Measurements from ENCODE around the gene SYT2.
"Not testable (repeated sequence)": the region's sequence is repeated elsewhere in the genome, so short reads cannot be mapped to it uniquely, and the experiment has no call there.

Gene SYT2

DNA sequence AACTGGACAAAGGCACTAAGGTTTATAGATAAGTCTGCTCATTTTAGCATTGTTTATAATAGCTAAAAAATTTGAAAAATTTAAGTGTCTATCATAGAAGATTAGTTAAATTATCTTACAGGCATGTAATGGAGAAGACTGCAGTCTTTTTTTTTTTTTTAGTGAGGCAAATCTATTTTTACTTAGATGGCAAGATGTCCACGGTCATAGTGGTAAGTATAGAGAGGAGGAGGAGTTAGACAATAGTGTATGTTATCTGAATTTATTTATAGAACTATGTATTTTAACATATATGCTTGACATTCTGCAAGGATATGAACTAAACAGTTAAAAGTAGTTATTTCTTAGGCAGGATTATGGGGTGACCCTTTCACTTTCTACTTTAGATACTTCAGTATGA, 149.0 kb downstream of the SYT2 start:
- no peak for TF ChIP-seq TAF1 (IDR thresholded peaks at IDR 0.05; ENCODE audit: low read depth, low read length)
- no peak for TF ChIP-seq PAX5 (IDR thresholded peaks at IDR 0.05; ENCODE audit: insufficient read depth, low read length, severe bottlenecking)
- no peak for TF ChIP-seq POLR2A (IDR thresholded peaks at IDR 0.05; ENCODE audit: low read depth, low read length)
- no peak for TF ChIP-seq POLR2AphosphoS5 (IDR thresholded peaks at IDR 0.05; ENCODE audit: low read depth, low read length)
- TF ChIP-seq SPI1 (IDR thresholded peaks at IDR 0.05; ENCODE audit: low read depth, low read length), result no peak
- TF ChIP-seq POU2F2 (IDR thresholded peaks at IDR 0.05; ENCODE audit: low read depth, low read length), result no peak
- FAIRE-seq (no peak), DNase-seq (ENCODE audit: insufficient read length, low spot score) (no peak)

DNA sequence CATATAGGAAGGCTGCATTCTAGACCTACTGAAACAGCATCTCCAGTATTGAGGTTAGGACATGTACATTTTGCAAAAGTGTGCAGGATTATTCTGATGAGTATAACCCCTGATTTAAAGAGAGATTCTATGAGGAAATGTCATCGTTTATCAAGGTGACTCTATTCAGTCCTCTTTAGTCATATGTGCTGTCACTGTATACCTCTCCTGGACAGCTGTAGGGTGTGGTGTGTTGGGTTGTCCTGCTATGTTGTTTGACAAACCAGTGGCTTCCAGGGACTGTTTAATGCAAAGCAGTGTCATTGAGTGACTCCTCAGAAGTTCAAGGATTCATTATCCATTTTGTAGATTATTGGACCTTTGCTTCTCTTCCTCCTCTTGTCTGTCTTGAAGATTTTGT, 152.6 kb downstream of the SYT2 start:
- not testable (repeated sequence) for DNase-seq (ENCODE audit: insufficient read length, low spot score); FAIRE-seq

- DNase-seq (ENCODE audit: insufficient read length, low spot score); FAIRE-seq: not testable (repeated sequence)
These were observed 154.2 kb downstream of the SYT2 start for GRCh38 chr1:202556037-202556436.

DNA sequence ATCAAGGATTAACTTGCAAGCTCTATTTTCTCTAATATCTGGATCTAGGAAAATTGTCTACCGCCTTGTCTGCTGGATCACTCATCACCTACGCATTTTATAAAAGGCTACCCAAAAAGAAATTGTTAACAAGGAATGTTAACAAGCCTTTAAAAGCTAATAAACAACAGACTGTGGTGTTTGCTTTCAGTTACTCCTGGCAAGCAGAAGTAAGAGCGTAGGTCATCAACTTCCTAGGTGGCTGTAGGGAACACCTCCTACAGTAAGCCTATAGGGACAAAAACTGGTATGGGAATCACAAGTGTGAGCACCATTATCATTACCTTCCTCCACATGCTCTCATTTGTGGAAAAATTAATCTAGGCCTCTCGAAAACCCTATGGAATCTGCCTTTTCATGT, 155.6 kb downstream of the SYT2 start:
- not testable (repeated sequence) for DNase-seq (ENCODE audit: insufficient read length, low spot score); FAIRE-seq

DNA sequence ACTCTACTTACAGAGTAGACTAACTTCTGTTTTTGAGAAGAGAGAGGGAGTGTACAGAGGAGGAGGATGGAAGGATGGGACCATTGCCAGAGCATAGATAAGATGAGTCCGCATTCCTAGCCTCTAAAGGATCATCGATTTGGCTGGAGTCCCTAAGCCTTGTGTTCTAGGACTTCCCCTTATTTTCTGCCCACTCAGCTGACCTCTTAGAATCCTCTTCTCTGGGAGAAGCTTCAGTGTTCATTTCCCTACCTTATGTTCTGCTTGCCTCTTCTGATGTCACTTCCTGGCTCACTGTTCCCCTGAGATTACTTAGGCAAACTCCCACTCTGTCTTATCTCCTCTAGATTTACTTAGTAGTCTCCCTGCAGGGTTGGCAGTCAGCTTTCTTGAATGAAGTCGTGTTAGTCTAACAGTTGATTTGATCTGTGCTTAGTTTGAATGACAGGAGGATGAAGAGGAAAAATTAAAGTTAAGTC, 156.7 kb downstream of the SYT2 start:
- no peak for DNase-seq (ENCODE audit: insufficient read length, low spot score)
- FAIRE-seq, result no peak

GRCh38 chr1:202553078-202553477, 157.2 kb downstream of the SYT2 start:
- not testable (repeated sequence) for DNase-seq (ENCODE audit: insufficient read length, low spot score); FAIRE-seq

More for the DNA sequence above, 156.7 kb downstream of the SYT2 start:
- no peak for TF ChIP-seq PAX5 (IDR thresholded peaks at IDR 0.05; ENCODE audit: insufficient read depth, low read length, severe bottlenecking)
- no peak for TF ChIP-seq POU2F2 (IDR thresholded peaks at IDR 0.05; ENCODE audit: low read depth, low read length)
- peak; percentile 51 for TF ChIP-seq SPI1 (IDR thresholded peaks at IDR 0.05; ENCODE audit: low read depth, low read length)
- no peak for TF ChIP-seq POLR2A (IDR thresholded peaks at IDR 0.05; ENCODE audit: low read depth, low read length)
- TF ChIP-seq POLR2AphosphoS5 (IDR thresholded peaks at IDR 0.05; ENCODE audit: low read depth, low read length), result no peak
- TF ChIP-seq TAF1 (IDR thresholded peaks at IDR 0.05; ENCODE audit: low read depth, low read length), result no peak

DNA sequence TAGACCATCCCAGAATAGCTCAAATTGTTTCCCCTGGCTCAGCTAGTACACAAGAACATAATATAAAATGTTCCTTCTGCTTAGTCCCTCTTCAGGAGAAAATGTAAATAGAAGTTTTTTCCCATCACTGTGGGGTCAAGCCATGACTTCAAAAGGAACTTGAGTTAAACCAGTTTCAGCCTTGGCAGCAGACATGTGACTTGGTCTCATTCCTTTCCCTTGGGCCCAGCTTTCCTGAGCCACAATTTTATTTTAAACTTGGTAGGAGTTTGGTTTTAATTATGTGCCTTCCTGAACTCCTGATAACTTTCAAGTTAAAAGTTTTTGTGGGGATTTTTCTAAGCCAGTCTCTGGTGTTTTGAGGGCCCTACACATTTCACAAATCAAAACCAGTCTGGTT, 157.6 kb downstream of the SYT2 start:
- not testable (repeated sequence) for FAIRE-seq; DNase-seq (ENCODE audit: insufficient read length, low spot score)

DNA sequence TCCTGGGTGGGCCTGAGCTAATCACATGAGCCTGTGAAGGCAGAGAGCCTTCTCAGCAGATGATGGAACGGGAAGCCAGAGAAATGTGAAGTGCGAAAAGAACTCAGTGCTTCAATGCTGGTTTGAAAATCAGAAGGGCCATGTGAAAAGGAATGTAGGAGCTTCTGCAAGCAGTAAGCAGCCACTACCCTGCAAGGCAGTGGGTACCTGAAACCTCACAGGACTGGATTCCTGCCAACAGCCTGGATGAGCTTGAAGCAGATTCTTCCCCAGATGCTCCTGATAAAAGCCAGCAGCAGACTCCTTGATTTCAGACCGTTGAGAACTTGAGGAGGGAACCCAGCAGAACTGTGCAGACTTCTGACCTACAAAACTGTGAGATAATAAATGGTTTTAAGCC, 158.6 kb downstream of the SYT2 start:
- FAIRE-seq, result no peak
- TF ChIP-seq POLR2AphosphoS5 (IDR thresholded peaks at IDR 0.05; ENCODE audit: low read depth, low read length) (no peak), POU2F2 (IDR thresholded peaks at IDR 0.05; ENCODE audit: low read depth, low read length) (no peak), SPI1 (IDR thresholded peaks at IDR 0.05; ENCODE audit: low read depth, low read length) (no peak)

DNA sequence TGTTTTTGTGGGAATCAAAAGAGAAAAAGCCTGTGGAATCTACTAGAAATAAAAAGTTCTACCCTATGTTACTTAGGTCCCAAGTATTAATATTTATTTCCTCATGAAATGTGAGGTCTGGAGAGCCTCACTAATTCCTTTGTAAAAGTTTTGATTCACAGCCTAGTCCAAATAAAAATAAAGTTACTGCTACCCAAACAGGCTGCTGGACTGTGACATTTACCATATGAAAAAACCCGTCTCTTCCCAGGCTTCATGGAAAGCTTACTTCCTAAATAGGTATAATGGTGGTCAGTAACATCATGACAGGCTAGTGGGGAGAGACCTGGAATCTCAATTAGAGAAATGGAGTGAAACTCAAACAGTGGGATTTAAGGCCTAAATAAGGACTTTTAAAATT, 160.2 kb downstream of the SYT2 start:
- FAIRE-seq; DNase-seq (ENCODE audit: insufficient read length, low spot score): not testable (repeated sequence)

More for the DNA sequence above, 158.6 kb downstream of the SYT2 start:
- no peak for DNase-seq (ENCODE audit: insufficient read length, low spot score)

- FAIRE-seq, result no peak
- DNase-seq (ENCODE audit: insufficient read length, low spot score), result no peak
- TF ChIP-seq TAF1 (IDR thresholded peaks at IDR 0.05; ENCODE audit: low read depth, low read length) (no peak), PAX5 (IDR thresholded peaks at IDR 0.05; ENCODE audit: insufficient read depth, low read length, severe bottlenecking) (no peak), POU2F2 (IDR thresholded peaks at IDR 0.05; ENCODE audit: low read depth, low read length) (no peak)
These were observed 163.0 kb downstream of the SYT2 start for GRCh38 chr1:202547215-202547614.

GRCh38 chr1:202546796-202547195, 163.5 kb downstream of the SYT2 start:
- 0 out of 2 replicates have a peak, but pooled peaks have one; percentile 8 for TF ChIP-seq SPI1 (IDR thresholded peaks at IDR 0.05; ENCODE audit: low read depth, low read length)
- FAIRE-seq; DNase-seq (ENCODE audit: insufficient read length, low spot score): not testable (repeated sequence)

GRCh38 chr1:202546377-202546776, 163.9 kb downstream of the SYT2 start:
- not testable (repeated sequence) for DNase-seq (ENCODE audit: insufficient read length, low spot score); FAIRE-seq

GRCh38 chr1:202545647-202546303, 164.5 kb downstream of the SYT2 start:
- DNase-seq (ENCODE audit: insufficient read length, low spot score); FAIRE-seq: not testable (repeated sequence)

GRCh38 chr1:202544766-202545449, 165.3 kb downstream of the SYT2 start:
- FAIRE-seq; DNase-seq (ENCODE audit: insufficient read length, low spot score): not testable (repeated sequence)

GRCh38 chr1:202543537-202543936, 166.7 kb downstream of the SYT2 start:
- not testable (repeated sequence) for DNase-seq (ENCODE audit: insufficient read length, low spot score); FAIRE-seq

- not testable (repeated sequence) for DNase-seq (ENCODE audit: insufficient read length, low spot score); FAIRE-seq
These were observed 167.8 kb downstream of the SYT2 start for GRCh38 chr1:202542415-202542814.

DNA sequence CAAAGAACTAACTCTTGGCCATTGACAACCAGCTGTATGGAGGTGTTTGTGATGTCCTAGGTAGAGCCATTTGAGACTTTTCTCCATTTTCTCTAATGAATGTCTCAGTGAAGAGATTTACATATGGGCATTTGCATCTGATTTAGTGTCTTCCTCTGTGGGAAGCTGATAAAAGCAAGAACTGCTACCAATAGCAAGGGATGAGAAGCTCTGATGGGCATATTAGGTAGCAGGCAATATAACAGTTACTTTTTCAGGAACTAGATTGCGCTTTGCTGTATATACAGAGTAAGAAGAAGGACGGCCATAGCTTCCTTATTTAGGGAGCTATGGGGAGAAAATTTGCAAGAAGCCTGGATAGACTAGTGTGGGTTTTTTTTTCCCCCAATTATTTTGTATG, 169.4 kb downstream of the SYT2 start:
- DNase-seq (ENCODE audit: insufficient read length, low spot score); FAIRE-seq: not testable (repeated sequence)

All from GM12891 (cell line).